CD4-positive, alpha-beta T cell treated with Interleukin-15 for 1 hour (primary cell): ENCODE data around the gene PYHIN1.

Experiments
- DNase-seq: peaks from one replicate; pipeline ENCODE4 v3.0.0-alpha.2; 2020

Gene PYHIN1

GRCh38 chr1:158931055-158931737 is at the start of gene PYHIN1:
Gene PYHIN1 (plus strand): TSS chr1:158931552. CDS start chr1:158936911, 5,359 bp downstream.
- DNase-seq = peak; percentile 25

- DNase-seq = no peak
Measured at GRCh38 chr1:158893654-158894053, 37.7 kb upstream of the PYHIN1 start.

GRCh38 chr1:158898722-158899121 is 32.6 kb upstream of the PYHIN1 start:
- no peak for DNase-seq

- no peak for DNase-seq
Measured at GRCh38 chr1:158901623-158902022, 29.7 kb upstream of the PYHIN1 start.

GRCh38 chr1:158916085-158916484 is 15.3 kb upstream of the PYHIN1 start:
- no peak for DNase-seq

GRCh38 chr1:158924677-158925076 is 6.7 kb upstream of the PYHIN1 start:
- DNase-seq = no peak

GRCh38 chr1:158930504-158930903 is 848 bp upstream of the PYHIN1 start:
- DNase-seq = peak; percentile 37

- no peak for DNase-seq
Measured at GRCh38 chr1:158932171-158932570, 819 bp downstream of the PYHIN1 start.

- no peak for DNase-seq
Measured at GRCh38 chr1:158933621-158934020, 2.3 kb downstream of the PYHIN1 start.

GRCh38 chr1:158939180-158939579 is 7.8 kb downstream of the PYHIN1 start:
- no peak for DNase-seq

- no peak for DNase-seq
Measured at GRCh38 chr1:158941317-158941716, 10.0 kb downstream of the PYHIN1 start.

GRCh38 chr1:158942490-158942889 is 11.1 kb downstream of the PYHIN1 start:
- DNase-seq = no peak

GRCh38 chr1:158943059-158943458 is 11.7 kb downstream of the PYHIN1 start:
- no peak for DNase-seq

- no peak for DNase-seq
Measured at GRCh38 chr1:158945061-158945460, 13.7 kb downstream of the PYHIN1 start.

GRCh38 chr1:158946785-158947184 is 15.4 kb downstream of the PYHIN1 start:
- DNase-seq = no peak

GRCh38 chr1:158951956-158952355 is 20.6 kb downstream of the PYHIN1 start:
- DNase-seq = no peak

GRCh38 chr1:158952416-158952815 is 21.1 kb downstream of the PYHIN1 start:
- DNase-seq = no peak

GRCh38 chr1:158961178-158961577 is 29.8 kb downstream of the PYHIN1 start:
- no peak for DNase-seq

- no peak for DNase-seq
Measured at GRCh38 chr1:158962983-158963382, 31.6 kb downstream of the PYHIN1 start.

- DNase-seq = no peak
Measured at GRCh38 chr1:158969166-158969565, 37.8 kb downstream of the PYHIN1 start.

GRCh38 chr1:158969855-158970254 is 38.5 kb downstream of the PYHIN1 start:
- DNase-seq = no peak

GRCh38 chr1:158972841-158973240 is 41.5 kb downstream of the PYHIN1 start:
- no peak for DNase-seq

- no peak for DNase-seq
Measured at GRCh38 chr1:158976219-158976618, 44.9 kb downstream of the PYHIN1 start.

- DNase-seq = no peak
Measured at GRCh38 chr1:158978730-158979129, 47.4 kb downstream of the PYHIN1 start.

GRCh38 chr1:158979229-158979628 is 47.9 kb downstream of the PYHIN1 start:
- DNase-seq = no peak
